Lung (tissue), 12 donors: ENCODE results near the gene COL15A1. TPM values are rescaled to one million over a fixed set of nuclear protein-coding genes. Genes with fewer than 3 reads are reported as not detected.

Experiments used
- ATAC-seq: fragments of 200-7000 bp; cut with Tn5 transposase; one replicate; pipeline ENCODE4 v1.9.1; 2020; ENCODE audit warnings: moderate number of reproducible peaks; ENCODE audit not compliant: insufficient read depth, low FRiP score
- DNase-seq, 3 donors: peaks; one replicate each; pipeline ENCODE4 v3.0.0-alpha.2; 2013 to 2017
- H3K27ac ChIP-seq, 2 donors: one replicate each; pipeline ENCODE4 v1.5.1; 2013; ENCODE audit warnings: mild to moderate bottlenecking in 2 of 2, moderate library complexity in 2 of 2, control low read depth in 1 of 2, inconsistent platforms in 1 of 2, low read depth in 1 of 2, low read length in 1 of 2
- H3K27me3 ChIP-seq, 3 donors: one replicate each; pipeline ENCODE4 v1.5.1; 2013; ENCODE audit warnings: low read length in 2 of 3; ENCODE audit not compliant: control insufficient read depth in 3 of 3, insufficient read depth in 3 of 3
- H3K36me3 ChIP-seq, 4 donors: one replicate each; pipeline ENCODE4 v1.5.1; 2013; ENCODE audit warnings: low read length in 4 of 4, mild to moderate bottlenecking in 1 of 4, moderate library complexity in 1 of 4; ENCODE audit not compliant: control insufficient read depth in 4 of 4, insufficient read depth in 4 of 4
- H3K4me1 ChIP-seq, 5 donors: one replicate each; pipeline ENCODE4 v1.5.1; 2013; ENCODE audit warnings: low read length in 5 of 5, mild to moderate bottlenecking in 2 of 5, moderate library complexity in 1 of 5; ENCODE audit not compliant: control insufficient read depth in 5 of 5, insufficient read depth in 5 of 5
- H3K4me3 ChIP-seq: one replicate; pipeline ENCODE4 v1.5.1; 2013; ENCODE audit warnings: mild to moderate bottlenecking, control low read depth, moderate library complexity
- H3K9ac ChIP-seq, 2 donors: one replicate each; pipeline ENCODE4 v1.5.1; 2013; ENCODE audit warnings: low read length in 2 of 2, control low read depth in 1 of 2; ENCODE audit not compliant: insufficient read depth in 1 of 2
- H3K9me3 ChIP-seq, 4 donors: one replicate each; pipeline ENCODE4 v1.5.1; 2013; ENCODE audit warnings: low read length in 3 of 4, mild to moderate bottlenecking in 1 of 4, moderate library complexity in 1 of 4; ENCODE audit not compliant: control insufficient read depth in 4 of 4, insufficient read depth in 3 of 4
- CTCF ChIP-seq: IDR thresholded peaks from 2 replicates; pipeline ENCODE4 v1.5.1; 2012; ENCODE audit warnings: mild to moderate bottlenecking; ENCODE audit errors: control extremely low read depth, extremely low read depth
- WGBS, 2 donors: extraction: QIAGEN DNeasy Blood & Tissue Kit; methylation state at CpG; one replicate each; pipeline ENCODE4 v1.1.7; 2013; 5-methylcytosine and 5-hydroxymethylcytosine counted together
- polyA plus RNA-seq, 2 donors: library from polyadenylated mRNA; stranded (reverse); fragments of 200-250 nt; gene quantifications; one replicate each; pipeline ENCODE4 v1.2.1, GENCODE V29; 2013
- total RNA-seq, 2 donors: library from RNA; depleted of rRNA in 1 of 2; stranded (reverse); fragments of >200 nt in 1 of 2; gene quantifications; one replicate each; pipeline ENCODE4 v1.2.1, GENCODE V29; 2014 to 2021
- donor health status: control.
- donor health status: control.
- donor health status: Bipolar disorder and iron deficiency.
- donor health status: healthy.
- donor health status: DM: yes; HTN: yes; CAD: no.

COL15A1 gene
- total and polyA plus RNA-seq, 4 donors = 2.9 to 40.5 (median 8.5) TPM

- DNase-seq (no peak), ATAC-seq (no peak)
- no peak overlapping the region for H3K27ac ChIP-seq
- WGBS, 2 donors = 93 to 94% methylated on average over 3 of the region's 3 CpGs
- H3K9me3 ChIP-seq = no peaks in the 10 kb centered on the region
- no peak overlapping the region for H3K4me3 ChIP-seq
- no peak for TF ChIP-seq CTCF
- H3K27me3 ChIP-seq = no peaks in the 10 kb centered on the region
- H3K36me3 ChIP-seq = peaks cover 0 to 3% (median 0%) of the 10 kb centered on the region in 4 donors
- H3K9ac ChIP-seq = no peak overlapping the region
- no peaks in the 10 kb centered on the region for H3K4me1 ChIP-seq
Measured at GRCh38 chr9:99021512-99021911, 77.8 kb downstream of the COL15A1 start.

GRCh38 chr9:99023231-99023630, 79.5 kb downstream of the COL15A1 start:
- H3K36me3 ChIP-seq = peaks cover 0 to 5% (median 0%) of the 10 kb centered on the region in 4 donors
- no peak overlapping the region for H3K27ac ChIP-seq
- 81 to 90% methylated on average over 8 of the region's 8 CpGs for WGBS, 2 donors
- TF ChIP-seq CTCF = no peak
- ATAC-seq (no peak), DNase-seq (no peak)
- no peaks in the 10 kb centered on the region for H3K27me3 ChIP-seq
- H3K4me1 ChIP-seq = no peaks in the 10 kb centered on the region
- H3K9me3 ChIP-seq = no peaks in the 10 kb centered on the region
- no peak overlapping the region for H3K9ac ChIP-seq
- no peak overlapping the region for H3K4me3 ChIP-seq

GRCh38 chr9:99023831-99024230, 80.1 kb downstream of the COL15A1 start:
- no peak overlapping the region for H3K27ac ChIP-seq
- H3K4me1 ChIP-seq = no peaks in the 10 kb centered on the region
- peaks cover 0 to 5% (median 0%) of the 10 kb centered on the region in 4 donors for H3K36me3 ChIP-seq
- DNase-seq = no peak
- 85 to 91% methylated on average over 1 of the region's 1 CpG for WGBS, 2 donors
- no peak overlapping the region for H3K4me3 ChIP-seq
- TF ChIP-seq CTCF = no peak
- no peaks in the 10 kb centered on the region for H3K9me3 ChIP-seq
- no peaks in the 10 kb centered on the region for H3K27me3 ChIP-seq
- ATAC-seq = no peak
- H3K9ac ChIP-seq = no peak overlapping the region

- no peak for TF ChIP-seq CTCF
- Histone ChIP-seq H3K9me3 (no peaks in the 10 kb centered on the region), H3K9ac (no peak overlapping the region), H3K4me3 (no peak overlapping the region), H3K27ac (no peak overlapping the region), H3K4me1 (no peaks in the 10 kb centered on the region), H3K36me3 (peaks cover 0 to 5% (median 0%) of the 10 kb centered on the region in 4 donors), H3K27me3 (no peaks in the 10 kb centered on the region)
- 86 to 90% methylated on average over 6 of the region's 6 CpGs for WGBS, 2 donors
- no peak for DNase-seq
- ATAC-seq = no peak
Measured at GRCh38 chr9:99024959-99025358, 81.3 kb downstream of the COL15A1 start.
